Parathyroid adenoma (tissue), 2 donors: ENCODE results near the gene TP53AIP1.

Experiments
- H2AFZ ChIP-seq: fragments of 300-600 bp; sonication (generic); one replicate; pipeline ENCODE4 v1.7.0; 2017; ENCODE audit warnings: antibody characterized with exemption, mild to moderate bottlenecking
- H3K27ac ChIP-seq: fragments of 300-600 bp; sonication (generic); one replicate; pipeline ENCODE4 v1.7.0; 2017
- H3K27me3 ChIP-seq: fragments of 300-600 bp; sonication (generic); one replicate; pipeline ENCODE4 v1.7.0; 2017; ENCODE audit warnings: low read length; ENCODE audit not compliant: control insufficient read depth, insufficient read depth
- H3K36me3 ChIP-seq: fragments of 300-600 bp; sonication (generic); one replicate; pipeline ENCODE4 v1.7.0; 2017; ENCODE audit warnings: low read length; ENCODE audit not compliant: control insufficient read depth, insufficient read depth
- H3K4me1 ChIP-seq: fragments of 300-600 bp; sonication (generic); one replicate; pipeline ENCODE4 v1.7.0; 2017; ENCODE audit warnings: control low read depth
- H3K4me2 ChIP-seq: fragments of 300-600 bp; sonication (generic); one replicate; pipeline ENCODE4 v1.7.0; 2017; ENCODE audit warnings: low read length
- H3K4me3 ChIP-seq: fragments of 300-600 bp; sonication (generic); one replicate; pipeline ENCODE4 v1.7.0; 2017; ENCODE audit warnings: low read depth, low read length
- H3K79me2 ChIP-seq: fragments of 300-600 bp; sonication (generic); one replicate; pipeline ENCODE4 v1.7.0; 2017; ENCODE audit warnings: control low read depth
- H3K9ac ChIP-seq: fragments of 300-600 bp; sonication (generic); one replicate; pipeline ENCODE4 v1.7.0; 2017; ENCODE audit warnings: mild to moderate bottlenecking
- H3K9me3 ChIP-seq: fragments of 300-600 bp; sonication (generic); one replicate; pipeline ENCODE4 v1.7.0; 2017; ENCODE audit warnings: low read length; ENCODE audit not compliant: control insufficient read depth
- CTCF ChIP-seq: fragments of 300-600 bp; sonication (generic); IDR thresholded peaks from one replicate; pipeline ENCODE4 v1.7.0; 2017; ENCODE audit warnings: antibody characterized with exemption, mild to moderate bottlenecking
- donor health status: primary hyperparathyroidism.

Gene TP53AIP1

DNA sequence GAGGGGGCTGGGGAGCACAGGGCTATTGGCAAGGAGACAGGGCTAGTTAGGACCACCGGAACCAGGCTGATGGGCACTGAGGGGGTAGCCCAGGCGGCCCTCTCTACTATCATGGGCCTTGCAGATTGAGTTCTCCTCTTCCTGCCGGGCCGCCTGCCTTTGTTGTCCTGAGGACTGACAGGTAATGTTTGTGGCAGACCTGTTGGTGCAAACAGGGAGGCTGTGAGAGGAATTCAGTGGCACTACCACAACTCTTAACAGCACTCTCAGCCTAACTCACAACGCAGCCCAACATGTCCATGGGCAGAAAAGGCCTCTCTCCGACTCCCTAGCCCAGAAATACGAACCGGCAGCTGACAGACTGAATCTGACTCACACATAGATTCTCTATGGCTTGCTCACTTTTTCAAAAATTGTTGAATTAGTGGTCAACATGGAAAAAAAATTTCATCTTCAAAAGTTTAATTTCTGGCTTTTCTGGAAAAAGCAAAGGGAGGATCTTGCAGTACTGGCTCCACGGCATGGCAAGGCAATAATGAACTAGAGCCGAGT, 40.1 kb downstream of the TP53AIP1 start:
- Histone ChIP-seq H3K9ac (no peak overlapping the region), H2AFZ (no peak overlapping the region), H3K27ac (no peak overlapping the region), H3K4me2 (no peak overlapping the region), H3K9me3 (no peaks in the 10 kb centered on the region), H3K36me3 (no peaks in the 10 kb centered on the region), H3K27me3 (no peaks in the 10 kb centered on the region), H3K4me3 (no peak overlapping the region), H3K4me1 (no peaks in the 10 kb centered on the region), H3K79me2 (no peaks in the 10 kb centered on the region)
- no peak for TF ChIP-seq CTCF

GRCh38 chr11:128901653-128902514, 40.8 kb downstream of the TP53AIP1 start:
- no peak for TF ChIP-seq CTCF
- H2AFZ ChIP-seq, result no peak overlapping the region
- no peaks in the 10 kb centered on the region for H3K9me3 ChIP-seq
- no peak overlapping the region for H3K27ac ChIP-seq
- H3K9ac ChIP-seq, result no peak overlapping the region
- no peak overlapping the region for H3K4me2 ChIP-seq
- H3K4me3 ChIP-seq, result no peak overlapping the region
- no peaks in the 10 kb centered on the region for H3K36me3 ChIP-seq
- no peaks in the 10 kb centered on the region for H3K4me1 ChIP-seq
- no peaks in the 10 kb centered on the region for H3K27me3 ChIP-seq
- H3K79me2 ChIP-seq, result no peaks in the 10 kb centered on the region

DNA sequence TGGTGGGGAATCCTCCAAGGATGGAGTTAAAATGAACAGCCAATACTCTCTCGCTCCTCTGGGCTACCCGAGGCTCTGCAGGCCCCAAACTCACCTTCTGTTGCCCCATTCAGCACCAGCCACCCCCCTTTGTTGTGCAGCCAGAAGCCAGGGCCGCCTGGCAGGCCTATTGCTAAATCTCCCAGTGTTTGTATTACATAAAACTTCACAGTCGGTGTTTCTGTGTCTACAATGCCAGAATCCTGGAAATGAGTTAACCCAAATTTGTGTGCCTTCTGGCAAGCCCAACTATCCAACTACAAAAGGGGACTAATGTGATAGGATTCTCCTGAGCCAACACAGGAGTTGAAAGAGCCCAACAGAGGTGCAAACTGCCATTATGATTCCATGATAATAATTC, 42.2 kb downstream of the TP53AIP1 start:
- H3K4me1 ChIP-seq, result no peaks in the 10 kb centered on the region
- no peak overlapping the region for H2AFZ ChIP-seq
- no peak overlapping the region for H3K27ac ChIP-seq
- H3K4me2 ChIP-seq, result no peak overlapping the region
- no peak overlapping the region for H3K9ac ChIP-seq
- no peak overlapping the region for H3K4me3 ChIP-seq
- no peaks in the 10 kb centered on the region for H3K27me3 ChIP-seq
- no peaks in the 10 kb centered on the region for H3K79me2 ChIP-seq
- no peaks in the 10 kb centered on the region for H3K9me3 ChIP-seq
- H3K36me3 ChIP-seq, result no peaks in the 10 kb centered on the region
- no peak for TF ChIP-seq CTCF

GRCh38 chr11:128898580-128899344, 43.9 kb downstream of the TP53AIP1 start:
- no peak overlapping the region for H3K4me3 ChIP-seq
- no peak overlapping the region for H3K27ac ChIP-seq
- H3K4me2 ChIP-seq, result no peak overlapping the region
- H3K9me3 ChIP-seq, result no peaks in the 10 kb centered on the region
- peaks cover 6% of the 10 kb centered on the region for H3K4me1 ChIP-seq
- H2AFZ ChIP-seq, result no peak overlapping the region
- no peaks in the 10 kb centered on the region for H3K36me3 ChIP-seq
- H3K27me3 ChIP-seq, result no peaks in the 10 kb centered on the region
- no peak overlapping the region for H3K9ac ChIP-seq
- no peak for TF ChIP-seq CTCF
- no peaks in the 10 kb centered on the region for H3K79me2 ChIP-seq
